GM18951 (cell line): ENCODE results near the gene UMOD.

ENCODE experiments used
- POLR2A ChIP-seq: IDR thresholded peaks from 4 replicates; pipeline ENCODE4 v1.6.1; 2011; ENCODE audit warnings: mild to moderate bottlenecking; ENCODE audit not compliant: insufficient read length, insufficient read depth; ENCODE audit errors: extremely low read depth
- in situ Hi-C: fragments of 300-500 bp; cut with MboI; formaldehyde crosslinking; loops from one replicate; pipeline ENCODE4 v1.12.0; 2022; ENCODE audit warnings: low sequenced_read_pairs, mixed read lengths, inconsistent platforms; ENCODE audit not compliant: unreplicated experiment

The UMOD gene

GRCh38 chr16:20311548-20311947 lies 41.0 kb downstream of the UMOD start:
- TF ChIP-seq POLR2A = no peak
- in situ Hi-C loops = no loop called here

GRCh38 chr16:20310421-20311395 lies 41.8 kb downstream of the UMOD start:
- in situ Hi-C loops = no loop called here
- TF ChIP-seq POLR2A = no peak

GRCh38 chr16:20309786-20310185 lies 42.7 kb downstream of the UMOD start:
- in situ Hi-C loops = no loop called here
- TF ChIP-seq POLR2A = no peak

- TF ChIP-seq POLR2A = no peak
- in situ Hi-C loops = no loop called here
Measured at GRCh38 chr16:20308801-20309590, 43.5 kb downstream of the UMOD start.

GRCh38 chr16:20308266-20308665 lies 44.2 kb downstream of the UMOD start:
- TF ChIP-seq POLR2A = no peak
- in situ Hi-C loops = no loop called here

- in situ Hi-C loops = no loop called here
- no peak for TF ChIP-seq POLR2A
Measured at GRCh38 chr16:20307791-20308190, 44.7 kb downstream of the UMOD start.

- no peak for TF ChIP-seq POLR2A
- in situ Hi-C loops = no loop called here
Measured at GRCh38 chr16:20307240-20307671, 45.3 kb downstream of the UMOD start.

- in situ Hi-C loops = no loop called here
- no peak for TF ChIP-seq POLR2A
Measured at GRCh38 chr16:20306401-20306800, 46.1 kb downstream of the UMOD start.

GRCh38 chr16:20303012-20303411 lies 49.5 kb downstream of the UMOD start:
- in situ Hi-C loops = no loop called here
- no peak for TF ChIP-seq POLR2A

GRCh38 chr16:20302389-20302788 lies 50.1 kb downstream of the UMOD start:
- in situ Hi-C loops = no loop called here

GRCh38 chr16:20301840-20302239 lies 50.7 kb downstream of the UMOD start:
- in situ Hi-C loops = no loop called here
- no peak for TF ChIP-seq POLR2A

More at GRCh38 chr16:20302389-20302788, 50.1 kb downstream of the UMOD start:
- TF ChIP-seq POLR2A = no peak

- in situ Hi-C loops = no loop called here
- TF ChIP-seq POLR2A = no peak
Measured at GRCh38 chr16:20300312-20301097, 52.0 kb downstream of the UMOD start.

- TF ChIP-seq POLR2A = no peak
- in situ Hi-C loops = no loop called here
Measured at GRCh38 chr16:20298452-20298851, 54.1 kb downstream of the UMOD start.
